Right renal pelvis (tissue), 4 donors: Measurements from ENCODE around the gene KXD1. TPM values are rescaled to one million over a fixed set of nuclear protein-coding genes. Genes with fewer than 3 reads are reported as not detected.

ENCODE experiments used
- DNase-seq, 4 donors: peaks; one replicate each; pipeline ENCODE4 v3.0.0-alpha.2; 2013; ENCODE audit warnings: low read depth in 4 of 4, low spot score in 3 of 4, missing footprints in 1 of 4
- polyA plus RNA-seq, 4 donors: library from polyadenylated mRNA; unstranded; fragments of 120-200 nt; gene quantifications; one replicate each; pipeline ENCODE4 v1.2.1, GENCODE V29; 2013; ENCODE audit not compliant: insufficient read length in 4 of 4

The KXD1 gene
- polyA plus RNA-seq, 4 donors, result 54.1 to 61.4 (median 59.7) TPM

DNA sequence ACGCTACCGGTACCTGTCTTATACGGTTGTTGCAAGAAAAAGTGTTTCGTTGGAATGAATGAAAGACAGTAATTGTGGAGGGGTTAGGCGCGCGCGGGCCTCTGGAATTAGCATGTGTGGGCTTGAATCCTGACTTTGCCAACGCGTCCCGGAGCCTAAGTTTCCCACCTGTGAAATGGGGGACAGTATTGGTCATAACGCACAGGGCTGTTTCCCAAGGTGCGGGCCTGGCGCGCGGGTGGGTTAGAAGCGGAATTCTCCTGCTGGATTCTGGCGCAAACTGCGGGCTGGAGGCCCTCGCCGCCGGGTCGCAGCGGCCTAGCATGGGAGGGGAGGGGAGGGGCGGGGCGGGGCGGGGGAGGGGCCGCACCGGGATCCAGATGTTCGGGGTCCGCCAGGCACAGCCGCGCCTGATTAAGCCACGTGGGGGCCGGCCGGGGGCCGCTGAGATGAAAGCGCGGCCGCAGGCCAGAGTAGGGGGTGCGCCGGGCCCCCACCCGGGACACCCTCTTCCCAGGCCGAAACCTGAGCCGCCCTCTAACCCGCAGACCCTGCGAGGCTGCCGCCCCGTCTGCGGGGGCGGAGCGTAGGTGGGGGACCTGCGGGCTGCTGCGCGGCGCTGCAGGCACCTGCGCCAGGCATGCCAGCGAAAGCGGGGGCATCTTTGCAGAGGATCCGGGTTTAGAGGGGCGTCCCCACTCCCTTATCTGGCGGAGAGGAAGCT is 53.8 kb downstream of the KXD1 start:
- no peak for DNase-seq

DNA sequence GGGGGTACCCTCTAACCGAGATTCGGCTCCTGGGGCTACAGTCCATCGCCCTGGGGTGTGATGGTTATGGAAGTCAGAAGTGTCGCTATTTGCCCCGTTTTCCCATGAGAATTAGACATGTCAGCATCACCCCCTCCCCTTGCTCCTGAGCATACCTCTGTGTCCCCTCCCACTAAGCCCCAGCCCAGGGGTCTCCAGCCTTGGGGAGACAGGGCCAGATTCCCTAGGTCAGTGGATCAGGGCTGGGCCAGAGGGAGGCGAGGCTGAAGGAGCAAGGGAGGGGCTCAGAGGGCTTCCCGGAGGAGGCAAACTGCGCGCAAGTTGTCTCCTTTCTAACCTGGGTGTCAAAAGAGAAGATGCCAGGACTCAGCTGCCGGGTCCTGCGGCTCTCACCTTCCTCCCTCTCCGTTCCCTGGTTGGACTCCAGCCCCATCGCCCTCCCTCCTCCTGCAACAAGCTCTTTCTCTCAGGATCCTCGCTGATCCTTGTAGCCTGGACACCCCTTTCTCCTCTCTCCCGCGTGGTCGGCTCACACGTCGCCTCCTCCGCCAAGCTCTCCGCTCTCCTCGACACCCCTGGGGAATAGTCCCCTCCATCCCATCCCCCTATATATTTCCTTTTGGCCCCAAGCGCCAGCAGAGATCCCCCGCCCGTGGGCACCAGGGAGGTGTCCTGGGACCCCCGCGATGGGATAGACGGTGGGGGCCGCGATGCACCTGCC is 54.5 kb downstream of the KXD1 start:
- DNase-seq, result no peak

DNA sequence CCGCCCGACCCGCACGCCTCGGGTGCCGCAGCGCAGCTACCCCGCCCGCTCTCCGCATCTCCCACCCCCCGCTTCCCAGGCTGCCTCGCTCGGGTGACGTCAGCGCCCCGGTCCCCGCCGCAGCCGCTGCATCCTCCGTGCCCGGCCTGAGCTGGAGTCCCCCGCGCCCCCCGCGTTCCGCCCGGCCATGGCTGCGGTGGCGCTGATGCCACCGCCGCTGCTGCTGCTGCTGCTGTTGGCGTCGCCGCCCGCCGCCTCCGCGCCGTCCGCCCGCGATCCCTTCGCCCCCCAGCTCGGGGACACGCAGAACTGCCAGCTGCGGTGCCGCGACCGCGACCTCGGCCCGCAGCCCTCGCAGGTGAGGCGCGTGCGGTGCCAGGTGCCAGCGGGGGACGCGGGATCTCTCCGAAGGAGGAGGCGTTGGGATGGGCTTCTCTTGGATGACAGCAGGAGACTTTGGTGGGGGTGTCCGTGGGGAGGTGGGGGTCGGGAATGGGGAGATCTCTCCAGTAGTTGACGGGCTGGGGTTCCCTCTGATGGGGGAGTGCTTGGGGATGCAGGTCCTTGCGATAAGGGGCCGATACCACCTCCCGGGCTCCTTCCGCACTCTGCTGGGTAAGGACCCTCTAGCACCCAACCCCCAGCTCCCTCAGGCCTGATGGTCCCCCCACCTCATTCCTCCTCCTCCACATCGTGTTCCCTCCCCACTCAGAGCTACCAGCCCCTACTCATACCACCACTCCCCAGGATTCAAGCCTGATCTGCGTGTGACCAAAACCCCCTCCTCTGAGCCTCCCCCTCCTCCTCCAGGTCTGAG is 55.3 kb downstream of the KXD1 start, which contains the start of gene TMEM59L:
Gene TMEM59L, plus strand, starts transcription at position 99 of the 817 bp plus-strand sequence. Its CDS starts 89 bp downstream, at position 188.
- DNase-seq, result no peak

DNA sequence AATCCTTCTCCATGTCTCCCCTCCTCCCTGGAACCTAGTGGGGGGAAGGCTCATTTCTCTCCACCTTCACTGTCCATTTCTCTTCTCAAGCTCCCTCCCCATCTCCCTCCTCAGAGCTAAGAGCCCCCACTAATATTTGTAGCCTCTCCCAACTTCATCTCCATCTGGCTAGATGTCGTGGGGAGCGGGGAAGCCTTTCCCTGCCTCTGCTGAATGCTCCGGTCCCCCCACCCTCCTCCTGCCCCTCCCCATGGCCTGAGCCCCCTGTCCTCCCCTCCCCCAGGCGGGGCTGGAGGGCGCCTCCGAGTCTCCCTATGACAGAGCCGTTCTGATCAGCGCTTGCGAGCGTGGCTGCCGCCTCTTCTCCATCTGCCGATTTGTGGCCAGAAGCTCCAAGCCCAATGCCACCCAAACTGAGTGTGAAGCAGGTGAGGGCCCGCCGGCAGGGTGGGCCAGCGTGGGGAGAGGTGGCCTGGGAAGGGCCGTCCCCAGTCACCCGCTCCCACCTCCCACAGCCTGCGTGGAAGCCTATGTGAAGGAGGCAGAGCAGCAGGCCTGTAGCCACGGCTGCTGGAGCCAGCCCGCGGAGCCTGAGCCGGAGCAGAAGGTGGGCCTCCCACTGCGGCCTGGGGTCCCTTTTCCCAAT is 56.0 kb downstream of the KXD1 start:
- no peak for DNase-seq

DNA sequence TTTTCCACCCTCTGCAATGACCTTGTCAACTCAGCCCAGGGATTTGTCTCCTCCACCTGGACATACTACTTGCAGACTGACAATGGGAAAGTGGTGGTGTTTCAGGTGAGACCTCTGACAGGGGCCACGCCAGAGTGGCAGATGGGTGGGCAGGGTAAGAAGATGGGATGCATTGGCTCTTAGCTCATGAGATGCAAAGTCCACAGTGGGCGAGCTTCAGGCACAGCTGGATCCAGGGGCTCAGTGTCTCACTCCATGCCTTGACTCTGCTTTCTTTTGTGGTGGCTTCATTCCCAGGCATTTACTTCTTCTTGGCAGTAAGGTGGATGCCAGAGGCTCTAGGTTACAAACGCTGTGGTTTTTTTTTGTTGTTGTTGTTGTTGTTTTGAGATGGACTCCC is 58.4 kb downstream of the KXD1 start:
- DNase-seq, result no peak

DNA sequence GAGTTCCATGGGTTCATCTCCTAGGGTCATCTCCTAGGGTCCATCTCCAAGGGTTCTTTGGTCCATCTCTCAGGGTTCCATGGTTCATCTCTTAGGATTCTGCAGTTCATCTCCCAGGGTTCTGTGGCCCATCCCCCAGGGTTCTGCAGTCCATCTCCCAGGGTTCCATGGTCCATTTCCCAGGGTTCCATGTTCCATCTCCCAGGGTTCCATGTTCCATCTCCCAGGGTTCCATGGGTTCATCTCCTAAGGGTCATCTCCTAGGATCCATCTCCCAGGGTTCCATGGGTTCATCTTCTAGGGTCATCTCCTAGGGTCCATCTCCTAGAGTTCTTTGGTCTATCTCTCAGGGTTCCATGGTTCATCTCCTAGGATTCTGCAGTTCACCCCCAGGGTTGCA is 59.9 kb downstream of the KXD1 start:
- no peak for DNase-seq

DNA sequence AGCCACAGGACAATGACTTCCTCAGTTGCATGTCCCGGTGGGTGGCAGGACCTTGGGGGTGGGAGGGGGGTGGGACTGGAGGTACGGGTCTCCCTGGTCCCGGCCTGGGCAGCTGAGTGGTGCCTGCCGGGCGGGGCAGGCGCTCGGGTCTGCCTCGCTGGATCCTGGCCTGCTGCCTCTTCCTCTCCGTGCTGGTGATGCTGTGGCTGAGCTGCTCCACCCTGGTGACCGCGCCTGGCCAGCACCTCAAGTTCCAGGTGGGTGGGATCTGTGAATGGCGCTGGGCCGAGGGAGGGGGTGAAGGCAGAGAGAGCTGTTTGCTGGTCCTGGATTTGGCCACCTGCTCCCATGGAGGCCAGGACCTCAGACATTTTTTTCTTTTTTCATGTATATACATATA is 60.6 kb downstream of the KXD1 start:
- DNase-seq, result no peak

Other genes starting within 250 kb of the KXD1 start
- 100 to 1,000 TPM in 1 of 4 donors, 10 to 100 TPM in 3; 80.4 to 119 (median 89.7) TPM for gene LSM4, start 234.8 kb upstream of the KXD1 start, polyA plus RNA-seq
- 10 to 100 TPM; 22.2 to 27.7 (median 25.7) TPM for gene PGPEP1, start 217.3 kb upstream of the KXD1 start, polyA plus RNA-seq
- gene GDF15, start 171.7 kb upstream of the KXD1 start, polyA plus RNA-seq, result 10 to 100 TPM in 1 of 4 donors, 1 to 10 TPM in 3; 2.8 to 15.0 (median 6.6) TPM
- 1 to 10 TPM; 1.0 to 1.3 (median 1.2) TPM for gene LRRC25, start 160.2 kb upstream of the KXD1 start, polyA plus RNA-seq
- 100 to 1,000 TPM in 1 of 4 donors, 10 to 100 TPM in 3; 69.6 to 124 (median 75.4) TPM for gene SSBP4, start 138.5 kb upstream of the KXD1 start, polyA plus RNA-seq
- 100 to 1,000 TPM in 3 of 4 donors, 10 to 100 TPM in 1; 99.2 to 156 (median 106) TPM for gene ISYNA1, start 119.7 kb upstream of the KXD1 start, polyA plus RNA-seq
- gene ELL, start 35.8 kb upstream of the KXD1 start, polyA plus RNA-seq, result 10 to 100 TPM in 1 of 4 donors, 1 to 10 TPM in 3; 9.3 to 11.6 (median 9.3) TPM
- 100 to 1,000 TPM; 143 to 225 (median 150) TPM for gene FKBP8, start 14.3 kb upstream of the KXD1 start, polyA plus RNA-seq
- 100 to 1,000 TPM; 682 to 931 (median 738) TPM for gene UBA52, start 14.0 kb downstream of the KXD1 start, polyA plus RNA-seq
- gene REX1BD, start 30.9 kb downstream of the KXD1 start, polyA plus RNA-seq, result 10 to 100 TPM; 19.2 to 47.3 (median 24.8) TPM
- gene CRLF1, start 48.9 kb downstream of the KXD1 start, polyA plus RNA-seq, result 1 to 10 TPM; 3.5 to 5.3 (median 4.2) TPM
- gene TMEM59L, start 55.0 kb downstream of the KXD1 start, polyA plus RNA-seq, result 1 to 10 TPM; 1.6 to 3.8 (median 3.3) TPM
- 1 to 10 TPM; 6.7 to 8.8 (median 7.1) TPM for gene KLHL26, start 79.2 kb downstream of the KXD1 start, polyA plus RNA-seq
- 10 to 100 TPM; 16.6 to 23.1 (median 18.9) TPM for gene CRTC1, start 125.8 kb downstream of the KXD1 start, polyA plus RNA-seq
- under 1 TPM; 0.07 to 0.21 (median 0.11) TPM for gene COMP, start 233.4 kb downstream of the KXD1 start, polyA plus RNA-seq